HepG2 (cell line): ENCODE data around the gene BCL6B. TPM values are rescaled to one million over a fixed set of nuclear protein-coding genes. Genes with fewer than 3 reads are reported as not detected.

Source experiments
- ATAC-seq: fragments of 200-7000 bp; cut with Tn5 transposase; 3 replicates; pipeline ENCODE4 v1.9.1; 2020; ENCODE audit warnings: mild to moderate bottlenecking, moderate library complexity
- BruUV-seq: library from RNA; stranded (reverse); fragments of 400-500 nt; replicated peaks from 2 replicates; lab custom pipeline; 2021; lab: Mats Ljungman, UMichigan
- CTCF ChIA-PET: fragments of 300-600 bp; formaldehyde crosslinking; extraction: SDS; loops from one replicate; lab custom pipeline; 2021; ENCODE audit warnings: low total read pairs, inconsistent platforms, low intra/inter-chr PET ratio; lab: Yijun Ruan, JAX
- POLR2A ChIA-PET: fragments of 350-600 bp; sonication (Branson Sonifier 250); formaldehyde crosslinking; loops from one replicate; lab custom pipeline; 2020; ENCODE audit warnings: antibody characterized with exemption, inconsistent platforms; lab: Yijun Ruan, JAX
- DNase-seq: peaks from one replicate; pipeline ENCODE4 v3.0.0-alpha.2; 2015; ENCODE audit warnings: low spot score
- FAIRE-seq: peaks from 3 replicates; lab custom pipeline; 2011; peaks lifted over from hg19 to GRCh38; lab: Jason Lieb, UNC
- H2AFZ ChIP-seq: one replicate; pipeline ENCODE4 v1.6.1; 2011; ENCODE audit warnings: low read length, inconsistent platforms
- H3K27ac ChIP-seq: fragments of 300-600 bp; 3 replicates; pipeline ENCODE4 v1.8.0; 2011; ENCODE audit warnings: mixed run types, mild to moderate bottlenecking, mixed read lengths, low read length, inconsistent platforms; ENCODE audit not compliant: insufficient read depth; ENCODE audit errors: extremely low read length
- H3K27me3 ChIP-seq, 2 experiments: fragments of 200-600 bp in 1 of 2; 2 replicates in 1 of 2; 3 replicates in 1 of 2; pipeline versions ENCODE4 v1.6.0 to v1.8.0; 2011; ENCODE audit warnings: low read length in 2 of 2, mild to moderate bottlenecking in 2 of 2, moderate library complexity in 2 of 2, inconsistent platforms in 1 of 2; ENCODE audit not compliant: insufficient read depth in 2 of 2, control insufficient read depth in 1 of 2
- H3K36me3 ChIP-seq, 2 experiments: fragments of 200-600 bp in 1 of 2; replicated peaks in 1 of 2; 2 replicates in 1 of 2; 3 replicates in 1 of 2; pipeline versions ENCODE4 v1.5.1 to v1.8.0; 2011; ENCODE audit warnings: low read length in 2 of 2, inconsistent platforms in 1 of 2; ENCODE audit not compliant: insufficient read depth in 2 of 2, control insufficient read depth in 1 of 2
- H3K4me1 ChIP-seq: 2 replicates; pipeline ENCODE4 v1.5.1; 2012; ENCODE audit warnings: low read length, inconsistent platforms; ENCODE audit not compliant: insufficient read depth
- H3K4me2 ChIP-seq: 2 replicates; pipeline ENCODE4 v1.6.0; 2011; ENCODE audit warnings: low read depth, low read length, inconsistent platforms
- H3K4me3 ChIP-seq, 3 experiments: fragments of 200-600 bp in 1 of 3; sonication (generic), shearing (Covaris generic) in 1 of 3; replicated peaks in 1 of 3; 2 replicates each; pipeline ENCODE4 v1.5.1; 2011 to 2016; ENCODE audit warnings: low read length in 3 of 3, inconsistent platforms in 2 of 3, low read depth in 2 of 3, mild to moderate bottlenecking in 2 of 3, control low read depth in 1 of 3, mixed read lengths in 1 of 3; ENCODE audit not compliant: insufficient read depth in 1 of 3
- H3K79me2 ChIP-seq: one replicate; pipeline ENCODE4 v1.6.1; 2011; ENCODE audit warnings: low read length, inconsistent platforms; ENCODE audit not compliant: insufficient read depth
- H3K9ac ChIP-seq: 2 replicates; pipeline ENCODE4 v1.6.0; 2011; ENCODE audit warnings: mild to moderate bottlenecking, low read depth, low read length, inconsistent platforms; ENCODE audit not compliant: insufficient read depth
- H3K9me3 ChIP-seq: 2 replicates; pipeline ENCODE4 v1.5.1; 2012; ENCODE audit warnings: mild to moderate bottlenecking, low read length
- H4K20me1 ChIP-seq: 2 replicates; pipeline ENCODE4 v1.6.0; 2011; ENCODE audit warnings: inconsistent platforms, mild to moderate bottlenecking, low read length, moderate library complexity; ENCODE audit not compliant: insufficient read depth
- ARNT ChIP-seq: fragments of 450-650 bp; IDR thresholded peaks from 2 replicates; pipeline ENCODE4 v1.6.1; 2017
- BRF2 ChIP-seq: sonication (generic); formaldehyde crosslinking; IDR thresholded peaks from 2 replicates; pipeline ENCODE4 v1.8.1; 2022; ENCODE audit warnings: mild to moderate bottlenecking, missing genetic modification reagents
- CBFB ChIP-seq: sonication (generic); formaldehyde crosslinking; IDR thresholded peaks from 2 replicates; pipeline ENCODE4 v1.4.0; 2020; ENCODE audit warnings: missing genetic modification reagents
- FOXA1 ChIP-seq, 2 experiments: fragments of 450-650 bp in 1 of 2; sonication (generic) in 1 of 2; formaldehyde crosslinking in 1 of 2; IDR thresholded peaks; 2 replicates each; pipeline versions ENCODE4 v1.4.0 to v1.6.1; 2016 to 2020; ENCODE audit warnings: missing genetic modification reagents in 1 of 2
- HNF4A ChIP-seq: sonication (generic); formaldehyde crosslinking; IDR thresholded peaks from 2 replicates; pipeline ENCODE4 v1.4.0; 2020; ENCODE audit warnings: missing genetic modification reagents
- IRF9 ChIP-seq: sonication (generic); formaldehyde crosslinking; IDR thresholded peaks from 2 replicates; pipeline ENCODE4 v1.8.0; 2022; ENCODE audit warnings: missing genetic modification reagents, mild to moderate bottlenecking, borderline replicate concordance
- JDP2 ChIP-seq: sonication (generic); formaldehyde crosslinking; IDR thresholded peaks from 2 replicates; pipeline ENCODE4 v1.8.1; 2022; ENCODE audit warnings: missing genetic modification reagents, borderline replicate concordance
- NR2F2 ChIP-seq: IDR thresholded peaks from 2 replicates; pipeline ENCODE4 v1.6.1; 2012; ENCODE audit warnings: low read depth, inconsistent platforms, borderline replicate concordance
- SP2 ChIP-seq: sonication (generic); formaldehyde crosslinking; IDR thresholded peaks from 2 replicates; pipeline ENCODE4 v1.5.1; 2020; ENCODE audit warnings: mild to moderate bottlenecking, missing genetic modification reagents
- SPEN ChIP-seq: sonication (generic); formaldehyde crosslinking; IDR thresholded peaks from 2 replicates; pipeline ENCODE4 v1.5.1; 2020; ENCODE audit warnings: low read depth, mild to moderate bottlenecking, missing genetic modification reagents
- TFDP1 ChIP-seq: IDR thresholded peaks from 2 replicates; pipeline ENCODE4 v1.6.1; 2016; ENCODE audit warnings: missing compliant biosample characterization, missing genetic modification reagents, borderline replicate concordance
- ZNF180 ChIP-seq: sonication (generic); formaldehyde crosslinking; IDR thresholded peaks from 2 replicates; pipeline ENCODE4 v1.4.0; 2020; ENCODE audit warnings: low read depth, missing genetic modification reagents, borderline replicate concordance
- ZNF543 ChIP-seq: sonication (generic); formaldehyde crosslinking; IDR thresholded peaks from 2 replicates; pipeline ENCODE4 v1.4.0; 2020; ENCODE audit warnings: mild to moderate bottlenecking, missing genetic modification reagents
- ZNF83 ChIP-seq: sonication (generic); formaldehyde crosslinking; IDR thresholded peaks from 2 replicates; pipeline ENCODE4 v1.4.0; 2020; ENCODE audit warnings: missing genetic modification reagents, mild to moderate bottlenecking, borderline replicate concordance
- WGBS: methylation state at CpG from one replicate; pipeline ENCODE4 v1.1.6; 2017; ENCODE audit warnings: low lambda C conversion rate; 5-methylcytosine and 5-hydroxymethylcytosine counted together
- in situ Hi-C: cut with HindIII; loops from 2 replicates; pipeline ENCODE4 v1.10.0; 2017; ENCODE audit warnings: low pct_unique_long_range_greater_than_20kb; ENCODE audit not compliant: extremely low pct_ligation_motif_present
- intact Hi-C: fragments of 100-400 bp; cut with micrococcal nuclease; formaldehyde crosslinking; loops from one replicate; pipeline ENCODE4 v1.10.0; 2022; ENCODE audit not compliant: unreplicated experiment
- polyA plus RNA-seq, 8 experiments: library from polyadenylated mRNA; depleted of rRNA in 3 of 8; stranded (reverse) in 7 of 8; unstranded in 1 of 8; fragments of >200 nt; fragmentation: Illumina TruSeq in 4 of 8; extraction: Trizol in 4 of 8; gene quantifications; 2 replicates each; pipeline versions ENCODE4 v1.2.1 to v1.2.3, GENCODE V29; 2011 to 2016; ENCODE audit warnings: low read depth in 4 of 8, missing spikeins in 1 of 8, mixed read lengths in 1 of 8; ENCODE audit not compliant: insufficient read depth in 1 of 8
- total RNA-seq, 5 experiments: library from RNA; depleted of rRNA; stranded (reverse); fragments of >200 nt; fragmentation: Illumina TruSeq; extraction: Trizol; gene quantifications; 2 replicates each; pipeline ENCODE4 v1.2.3, GENCODE V29; 2016; ENCODE audit warnings: low read depth in 1 of 5
- TF ChIP-seq, protein P1 (sequence below): sonication (generic); formaldehyde crosslinking; IDR thresholded peaks from 2 replicates; pipeline ENCODE4 v1.5.0; 2020; ENCODE audit warnings: missing genetic modification reagents
- TF ChIP-seq, protein P2 (sequence below): sonication (generic); formaldehyde crosslinking; IDR thresholded peaks from 2 replicates; pipeline ENCODE4 v1.4.0; 2020; ENCODE audit warnings: mild to moderate bottlenecking, low read depth, missing genetic modification reagents
- TF ChIP-seq, protein P3 (sequence below): sonication (generic); formaldehyde crosslinking; conservative IDR thresholded peaks from 2 replicates; pipeline ENCODE4 v1.8.0; 2022; ENCODE audit warnings: mild to moderate bottlenecking, moderate library complexity, missing genetic modification reagents
- TF ChIP-seq, protein P4 (sequence below): sonication (generic); formaldehyde crosslinking; IDR thresholded peaks from 2 replicates; pipeline ENCODE4 v1.8.1; 2023; ENCODE audit warnings: missing genetic modification reagents, mild to moderate bottlenecking, borderline replicate concordance

The BCL6B gene
- total and polyA plus RNA-seq, 2 of the 13 experiments (the other 11 are each of a cell fraction or from before 2014, with no cell fraction given) = not detected

DNA sequence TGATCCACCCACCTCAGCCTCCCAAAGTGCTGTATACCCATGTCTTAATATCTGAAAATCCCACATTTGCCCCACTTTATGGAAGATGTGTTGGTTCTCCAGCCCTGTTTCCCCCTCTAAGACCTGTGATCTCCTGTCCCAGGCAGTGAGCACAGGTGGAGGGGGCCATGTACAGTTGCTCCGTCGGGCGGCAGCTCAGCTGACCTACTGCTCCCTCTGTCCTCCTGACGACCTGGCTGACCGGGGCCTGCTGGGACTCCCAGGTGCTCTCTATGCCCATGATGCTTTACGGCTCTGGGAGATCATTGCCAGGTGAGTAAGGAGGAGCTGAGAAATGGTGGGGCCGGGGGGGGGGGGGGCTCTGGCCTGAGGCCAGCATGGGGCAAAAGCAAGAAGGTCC is 17.1 kb upstream of the BCL6B start:
- POLR2A ChIA-PET = no interaction called here
- peaks cover 14% of the 10 kb centered on the region for H3K4me1 ChIP-seq
- H4K20me1 ChIP-seq = peaks cover 4% of the 10 kb centered on the region; the same call in 1 of the 2 replicates
- H3K9me3 ChIP-seq = no peaks in the 10 kb centered on the region
- TF ChIP-seq ZNF543 (CRISPR knock-in tag) = no peak
- TF ChIP-seq, protein P1, sequence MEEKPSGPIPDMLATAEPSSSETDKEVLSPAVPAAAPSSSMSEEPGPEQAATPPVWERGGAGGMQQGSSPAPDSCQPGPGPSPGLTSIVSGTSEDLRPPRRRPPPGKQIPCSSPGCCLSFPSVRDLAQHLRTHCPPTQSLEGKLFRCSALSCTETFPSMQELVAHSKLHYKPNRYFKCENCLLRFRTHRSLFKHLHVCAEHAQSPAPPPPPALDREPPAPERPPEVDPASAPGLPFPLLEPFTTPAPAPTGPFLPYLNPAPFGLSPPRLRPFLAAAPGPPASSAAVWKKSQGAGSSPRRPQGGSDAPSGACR (CRISPR knock-in tag) = no peak
- no peak for TF ChIP-seq HNF4A (CRISPR knock-in tag)
- TF ChIP-seq SP2 = no peak
- TF ChIP-seq, protein P2, sequence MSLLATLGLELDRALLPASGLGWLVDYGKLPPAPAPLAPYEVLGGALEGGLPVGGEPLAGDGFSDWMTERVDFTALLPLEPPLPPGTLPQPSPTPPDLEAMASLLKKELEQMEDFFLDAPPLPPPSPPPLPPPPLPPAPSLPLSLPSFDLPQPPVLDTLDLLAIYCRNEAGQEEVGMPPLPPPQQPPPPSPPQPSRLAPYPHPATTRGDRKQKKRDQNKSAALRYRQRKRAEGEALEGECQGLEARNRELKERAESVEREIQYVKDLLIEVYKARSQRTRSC = no peak
- TF ChIP-seq, protein P3, sequence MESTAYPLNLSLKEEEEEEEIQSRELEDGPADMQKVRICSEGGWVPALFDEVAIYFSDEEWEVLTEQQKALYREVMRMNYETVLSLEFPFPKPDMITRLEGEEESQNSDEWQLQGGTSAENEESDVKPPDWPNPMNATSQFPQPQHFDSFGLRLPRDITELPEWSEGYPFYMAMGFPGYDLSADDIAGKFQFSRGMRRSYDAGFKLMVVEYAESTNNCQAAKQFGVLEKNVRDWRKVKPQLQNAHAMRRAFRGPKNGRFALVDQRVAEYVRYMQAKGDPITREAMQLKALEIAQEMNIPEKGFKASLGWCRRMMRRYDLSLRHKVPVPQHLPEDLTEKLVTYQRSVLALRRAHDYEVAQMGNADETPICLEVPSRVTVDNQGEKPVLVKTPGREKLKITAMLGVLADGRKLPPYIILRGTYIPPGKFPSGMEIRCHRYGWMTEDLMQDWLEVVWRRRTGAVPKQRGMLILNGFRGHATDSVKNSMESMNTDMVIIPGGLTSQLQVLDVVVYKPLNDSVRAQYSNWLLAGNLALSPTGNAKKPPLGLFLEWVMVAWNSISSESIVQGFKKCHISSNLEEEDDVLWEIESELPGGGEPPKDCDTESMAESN = no peak
- TF ChIP-seq, protein P4, sequence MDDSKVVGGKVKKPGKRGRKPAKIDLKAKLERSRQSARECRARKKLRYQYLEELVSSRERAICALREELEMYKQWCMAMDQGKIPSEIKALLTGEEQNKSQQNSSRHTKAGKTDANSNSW (CRISPR knock-in tag) = no peak
- no peak for TF ChIP-seq NR2F2
- no peak for TF ChIP-seq TFDP1 (CRISPR knock-in tag)
- no peak for TF ChIP-seq FOXA1 (IDR thresholded peaks at IDR 0.05)
- no peak for TF ChIP-seq FOXA1 (CRISPR knock-in tag; IDR thresholded peaks at IDR 0.05)
- no peak for TF ChIP-seq IRF9
- TF ChIP-seq SPEN = no peak
- no peak for TF ChIP-seq ZNF180 (CRISPR knock-in tag)
- no peak for TF ChIP-seq JDP2 (CRISPR knock-in tag)
- TF ChIP-seq CBFB (CRISPR knock-in tag) = no peak
- TF ChIP-seq ARNT = no peak
- no peak for TF ChIP-seq BRF2 (CRISPR knock-in tag)
- no peak for TF ChIP-seq ZNF83 (CRISPR knock-in tag)
- H3K36me3 ChIP-seq = peaks cover 12 to 36% of the 10 kb centered on the region in 2 experiments; a peak in 4 of 5 replicates
- H3K27ac ChIP-seq = no peak overlapping the region
- FAIRE-seq (no peak), ATAC-seq (no peak), DNase-seq (no peak)
- H3K4me2 ChIP-seq = no peak overlapping the region
- H3K9ac ChIP-seq = no peak overlapping the region
- intact Hi-C loops (loop anchor here (5.0 kb wide), 1 partner anchor 343 kb away; no protein-coding TSS in a partner anchor), in situ Hi-C loops (loop anchor here (10.0 kb wide), 1 partner anchor 151 kb away; no protein-coding TSS in a partner anchor)
- no peaks in the 10 kb centered on the region for H3K27me3 ChIP-seq
- H3K79me2 ChIP-seq = peaks cover 15% of the 10 kb centered on the region
- WGBS = 92% methylated on average over 2 of the region's 7 CpGs
- no peak overlapping the region for H2AFZ ChIP-seq
- CTCF ChIA-PET = interaction anchor here (1.9 kb wide), 1 partner anchor 162 kb away, joined by 14 read pairs; no protein-coding TSS in a partner anchor
- no TSS peak for BruUV-seq
- H3K4me3 ChIP-seq = no peak overlapping the region
